ENCODE measurements around the gene EIF3L.

The EIF3L gene

DNA sequence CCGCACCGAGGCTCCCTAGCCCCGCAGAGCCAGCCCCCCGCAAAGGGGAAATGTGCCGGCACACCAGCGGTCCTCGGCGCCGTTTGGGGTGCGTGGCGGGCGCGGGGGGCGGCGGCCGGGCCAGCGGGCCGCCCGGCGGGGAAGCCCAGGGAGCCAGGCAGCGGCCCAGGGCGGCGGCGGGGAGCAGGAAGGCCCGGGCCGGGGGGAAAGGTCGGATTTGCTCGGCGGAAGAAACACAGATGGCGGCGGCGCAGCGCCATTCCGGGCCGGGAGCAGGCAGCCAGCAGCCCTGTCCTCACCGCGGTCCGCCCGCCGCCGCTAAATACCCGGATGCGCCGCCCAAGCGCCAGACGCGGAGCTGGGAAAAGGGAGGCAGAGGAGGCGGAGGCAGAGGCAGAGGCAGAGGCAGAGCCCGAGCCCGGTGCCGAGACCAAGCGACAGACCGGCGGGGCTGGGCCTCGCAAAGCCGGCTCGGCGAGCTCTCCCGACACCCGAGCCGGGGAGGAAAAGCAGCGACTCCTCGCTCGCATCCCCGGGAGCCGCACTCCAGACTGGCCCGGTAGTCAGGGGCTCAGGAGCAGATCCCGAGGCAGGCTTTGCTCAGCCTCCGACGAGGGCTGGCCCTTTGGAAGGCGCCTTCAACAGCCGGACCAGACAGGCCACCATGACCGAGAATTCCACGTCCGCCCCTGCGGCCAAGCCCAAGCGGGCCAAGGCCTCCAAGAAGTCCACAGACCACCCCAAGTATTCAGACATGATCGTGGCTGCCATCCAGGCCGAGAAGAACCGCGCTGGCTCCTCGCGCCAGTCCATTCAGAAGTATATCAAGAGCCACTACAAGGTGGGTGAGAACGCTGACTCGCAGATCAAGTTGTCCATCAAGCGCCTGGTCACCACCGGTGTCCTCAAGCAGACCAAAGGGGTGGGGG is 44.1 kb upstream of the EIF3L start:
- Histone ChIP-seq H3K27ac (peak overlapping the region; percentile 87), H3K36me3 (ENCODE audit: insufficient read depth, low read length) (no peaks in the 10 kb centered on the region), H3K9ac (ENCODE audit: insufficient read length) (peak overlapping the region; percentile 84), H3K4me3 (peak overlapping the region; percentile 79), H3K9me3 (ENCODE audit: low read depth, low read length) (no peaks in the 10 kb centered on the region)
- TF ChIP-seq FOXP2 (optimal IDR thresholded peaks at IDR 0.05; ENCODE audit: control extremely low read depth, extremely low read length, insufficient read depth), result no peak
- TF ChIP-seq EZH2 (IDR thresholded peaks at IDR 0.05), result no peak
- peak; percentile 82 for TF ChIP-seq POLR2AphosphoS5 (IDR thresholded peaks at IDR 0.05; ENCODE audit: borderline replicate concordance, low read depth, low read length)
- no peak for DNase-seq (ENCODE audit: low read depth, low spot score)

DNA sequence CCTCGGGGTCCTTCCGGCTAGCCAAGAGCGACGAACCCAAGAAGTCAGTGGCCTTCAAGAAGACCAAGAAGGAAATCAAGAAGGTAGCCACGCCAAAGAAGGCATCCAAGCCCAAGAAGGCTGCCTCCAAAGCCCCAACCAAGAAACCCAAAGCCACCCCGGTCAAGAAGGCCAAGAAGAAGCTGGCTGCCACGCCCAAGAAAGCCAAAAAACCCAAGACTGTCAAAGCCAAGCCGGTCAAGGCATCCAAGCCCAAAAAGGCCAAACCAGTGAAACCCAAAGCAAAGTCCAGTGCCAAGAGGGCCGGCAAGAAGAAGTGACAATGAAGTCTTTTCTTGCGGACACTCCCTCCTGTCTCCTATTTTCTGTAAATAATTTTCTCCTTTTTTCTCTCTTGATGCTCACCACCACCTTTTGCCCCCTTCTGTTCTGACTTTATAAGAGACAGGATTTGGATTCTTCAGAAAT is 43.4 kb upstream of the EIF3L start:
- H3K9ac ChIP-seq (ENCODE audit: insufficient read length), result peak overlapping the region; percentile 84

DNA sequence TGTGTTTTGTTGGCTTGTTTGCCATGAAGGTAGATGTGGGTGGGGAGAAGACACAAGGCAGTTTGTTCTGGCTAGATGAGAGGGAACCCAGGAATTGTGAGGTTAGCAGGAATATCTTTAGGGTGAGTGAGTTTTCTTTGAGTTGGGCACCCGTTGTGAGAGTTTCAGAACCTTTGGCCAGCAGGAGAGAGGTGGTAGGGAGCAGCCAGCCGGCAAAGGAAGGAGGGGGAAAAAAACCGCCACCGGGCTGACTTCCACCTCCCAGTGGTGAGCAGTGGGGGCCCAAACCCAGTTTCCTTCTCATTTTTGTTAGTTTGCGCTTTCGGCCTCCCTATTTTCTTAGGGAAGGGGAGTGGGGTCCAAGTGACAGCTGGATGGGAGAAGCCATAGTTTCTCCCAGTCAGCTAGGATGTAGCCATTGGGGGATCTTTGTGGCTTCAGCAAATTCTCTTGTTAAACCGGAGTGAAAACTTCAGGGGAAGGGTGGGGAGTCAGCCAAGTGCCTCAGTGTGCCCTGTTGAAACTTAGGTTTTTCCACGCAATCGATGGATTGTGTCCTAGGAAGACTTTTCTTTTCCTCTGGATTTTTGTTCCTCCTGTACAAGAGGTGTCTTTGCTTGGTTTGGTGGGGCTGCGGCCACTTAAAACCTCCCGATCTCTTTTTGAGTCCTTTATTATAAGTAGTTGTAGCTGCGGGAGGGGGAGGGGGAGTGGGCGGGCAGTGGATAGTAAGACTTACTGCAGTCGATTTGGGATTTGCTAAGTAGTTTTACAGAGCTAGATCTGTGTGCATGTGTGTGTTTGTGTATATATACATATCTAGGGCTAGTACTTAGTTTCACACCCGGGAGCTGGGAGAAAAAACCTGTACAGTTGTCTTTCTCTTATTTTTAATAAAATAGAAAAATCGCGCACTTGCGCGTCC is 42.5 kb upstream of the EIF3L start:
- DNase-seq (ENCODE audit: low read depth, low spot score), result no peak
- peak overlapping the region; percentile 12; the same call in 1 of the 2 replicates for H3K27ac ChIP-seq

More for the DNA sequence above, 43.4 kb upstream of the EIF3L start:
- H3K36me3 ChIP-seq (ENCODE audit: insufficient read depth, low read length), result no peaks in the 10 kb centered on the region
- TF ChIP-seq POLR2AphosphoS5 (IDR thresholded peaks at IDR 0.05; ENCODE audit: borderline replicate concordance, low read depth, low read length), result no peak
- H3K27ac ChIP-seq, result no peak overlapping the region
- H3K4me3 ChIP-seq, result peak overlapping the region; percentile 79
- no peak for DNase-seq (ENCODE audit: low read depth, low spot score)
- H3K9me3 ChIP-seq (ENCODE audit: low read depth, low read length), result no peaks in the 10 kb centered on the region

DNA sequence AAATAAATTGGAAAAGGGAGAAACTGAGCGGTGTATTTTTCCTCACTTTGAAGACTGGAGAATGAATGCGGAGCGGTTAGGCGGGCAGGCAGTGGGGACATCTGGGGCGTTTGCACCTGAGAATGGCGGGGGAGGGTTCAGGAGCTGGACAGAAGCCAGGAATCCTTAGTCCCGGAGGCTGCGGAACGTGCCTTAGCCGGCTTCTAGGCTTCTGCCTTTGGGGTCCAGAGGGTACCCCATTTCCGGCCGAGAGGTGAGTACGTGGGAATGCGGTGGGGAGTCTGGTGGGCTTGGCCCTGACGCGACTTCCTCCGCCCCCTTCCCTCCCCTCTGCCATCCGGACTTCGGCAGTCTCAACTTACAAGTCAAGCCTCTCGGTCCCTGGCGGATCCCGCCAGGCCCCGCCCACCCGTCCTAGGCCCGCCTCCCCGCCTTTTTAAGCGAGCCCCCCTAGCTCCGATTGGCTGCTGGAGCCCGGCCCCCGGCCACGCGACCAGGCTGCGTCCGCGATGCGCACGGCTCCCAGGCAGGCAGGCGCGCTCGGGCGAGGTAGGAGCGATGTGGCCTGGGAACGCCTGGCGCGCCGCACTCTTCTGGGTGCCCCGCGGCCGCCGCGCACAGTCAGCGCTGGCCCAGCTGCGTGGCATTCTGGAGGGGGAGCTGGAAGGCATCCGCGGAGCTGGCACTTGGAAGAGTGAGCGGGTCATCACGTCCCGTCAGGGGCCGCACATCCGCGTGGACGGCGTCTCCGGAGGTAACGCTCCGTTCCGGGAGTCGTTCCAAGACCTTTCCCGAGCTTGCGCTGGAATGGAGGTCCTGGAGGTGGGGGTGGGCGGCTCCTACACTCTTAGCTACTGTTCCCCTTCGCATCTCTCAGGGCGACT is 41.6 kb upstream of the EIF3L start, which contains the start of gene GCAT:
GCAT (plus strand) TSS at position 525 of the 884 bp plus-strand sequence; CDS start at position 559, 34 bp downstream.
- Histone ChIP-seq H3K4me3 (peak within 1 kb of the TSS; percentile 79), H3K27ac (peak within 1 kb of the TSS; percentile 12; the same call in 1 of the 2 replicates), H3K9ac (ENCODE audit: insufficient read length) (peak within 1 kb of the TSS; percentile 84), H3K36me3 (ENCODE audit: insufficient read depth, low read length) (no peaks in the 10 kb centered on the region), H3K9me3 (ENCODE audit: low read depth, low read length) (no peaks in the 10 kb centered on the region)
- TF ChIP-seq EZH2 (IDR thresholded peaks at IDR 0.05) (no peak), POLR2AphosphoS5 (IDR thresholded peaks at IDR 0.05; ENCODE audit: borderline replicate concordance, low read depth, low read length) (peak; percentile 63; the same call in 1 of the 2 replicates)
- no peak for DNase-seq (ENCODE audit: low read depth, low spot score)

More for the DNA sequence above, 42.5 kb upstream of the EIF3L start:
- Histone ChIP-seq H3K4me3 (peak overlapping the region; percentile 79), H3K9me3 (ENCODE audit: low read depth, low read length) (no peaks in the 10 kb centered on the region), H3K9ac (ENCODE audit: insufficient read length) (peak overlapping the region; percentile 84), H3K36me3 (ENCODE audit: insufficient read depth, low read length) (no peaks in the 10 kb centered on the region)
- no peak for TF ChIP-seq FOXP2 (optimal IDR thresholded peaks at IDR 0.05; ENCODE audit: control extremely low read depth, extremely low read length, insufficient read depth)
- TF ChIP-seq EZH2 (IDR thresholded peaks at IDR 0.05), result no peak
- no peak for TF ChIP-seq POLR2AphosphoS5 (IDR thresholded peaks at IDR 0.05; ENCODE audit: borderline replicate concordance, low read depth, low read length)

DNA sequence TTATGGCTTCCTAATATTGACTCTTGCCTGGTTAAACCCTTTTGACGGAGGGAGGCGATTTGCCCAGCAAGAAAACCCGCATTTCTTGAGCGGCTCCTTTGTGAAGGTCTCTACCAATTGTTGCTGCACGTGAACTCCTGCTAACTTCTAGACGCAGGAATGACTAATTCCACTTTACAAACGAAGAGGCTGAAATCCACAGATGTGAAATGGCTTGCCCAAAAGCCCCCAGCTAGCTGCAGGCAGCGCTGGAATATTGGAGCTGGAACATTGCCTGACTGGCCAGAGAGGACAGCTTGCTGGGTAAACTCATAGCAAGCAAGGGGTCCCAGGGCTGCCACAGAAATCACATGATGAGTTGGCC is 40.9 kb upstream of the EIF3L start:
- TF ChIP-seq POLR2AphosphoS5 (IDR thresholded peaks at IDR 0.05; ENCODE audit: borderline replicate concordance, low read depth, low read length) (no peak), FOXP2 (optimal IDR thresholded peaks at IDR 0.05; ENCODE audit: control extremely low read depth, extremely low read length, insufficient read depth) (no peak), EZH2 (IDR thresholded peaks at IDR 0.05) (no peak)
- H3K4me3 ChIP-seq, result peak overlapping the region; percentile 79
- H3K9ac ChIP-seq (ENCODE audit: insufficient read length), result peak overlapping the region; percentile 79
- H3K36me3 ChIP-seq (ENCODE audit: insufficient read depth, low read length), result no peaks in the 10 kb centered on the region
- H3K27ac ChIP-seq, result no peak overlapping the region
- no peaks in the 10 kb centered on the region for H3K9me3 ChIP-seq (ENCODE audit: low read depth, low read length)
- no peak for DNase-seq (ENCODE audit: low read depth, low spot score)

DNA sequence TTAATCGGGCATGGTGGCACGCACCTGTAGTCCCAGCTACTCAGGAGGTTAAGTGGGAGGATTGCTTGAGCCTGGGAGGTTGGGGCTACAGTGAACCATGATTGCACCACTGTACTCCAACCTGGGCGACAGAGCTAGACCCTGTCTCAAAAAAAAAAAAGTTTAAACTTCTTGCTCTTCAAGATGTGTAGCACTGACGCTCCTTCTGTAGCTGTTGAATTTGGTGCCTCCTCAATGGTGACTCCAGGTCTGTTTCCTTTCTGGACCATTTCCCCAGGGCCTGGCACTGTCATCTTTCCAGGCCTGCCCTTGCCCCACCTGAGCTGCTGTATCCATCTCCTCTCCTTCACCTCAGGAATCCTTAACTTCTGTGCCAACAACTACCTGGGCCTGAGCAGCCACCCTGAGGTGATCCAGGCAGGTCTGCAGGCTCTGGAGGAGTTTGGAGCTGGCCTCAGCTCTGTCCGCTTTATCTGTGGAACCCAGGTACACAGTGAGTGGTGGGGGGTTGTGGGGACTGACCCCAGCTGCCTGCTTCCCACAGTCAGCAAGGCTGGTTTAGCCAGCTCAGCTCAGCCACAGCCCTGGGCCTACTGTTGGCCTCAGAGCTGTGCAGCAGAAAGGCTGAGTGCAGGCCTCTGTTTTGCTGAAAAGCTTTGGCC is 39.4 kb upstream of the EIF3L start:
- Histone ChIP-seq H3K36me3 (ENCODE audit: insufficient read depth, low read length) (no peaks in the 10 kb centered on the region), H3K4me3 (no peak overlapping the region), H3K9me3 (ENCODE audit: low read depth, low read length) (no peaks in the 10 kb centered on the region), H3K9ac (ENCODE audit: insufficient read length) (no peak overlapping the region), H3K27ac (no peak overlapping the region)
- DNase-seq (ENCODE audit: low read depth, low spot score), result no peak
- no peak for TF ChIP-seq FOXP2 (optimal IDR thresholded peaks at IDR 0.05; ENCODE audit: control extremely low read depth, extremely low read length, insufficient read depth)
- TF ChIP-seq EZH2 (IDR thresholded peaks at IDR 0.05), result no peak
- TF ChIP-seq POLR2AphosphoS5 (IDR thresholded peaks at IDR 0.05; ENCODE audit: borderline replicate concordance, low read depth, low read length), result no peak

DNA sequence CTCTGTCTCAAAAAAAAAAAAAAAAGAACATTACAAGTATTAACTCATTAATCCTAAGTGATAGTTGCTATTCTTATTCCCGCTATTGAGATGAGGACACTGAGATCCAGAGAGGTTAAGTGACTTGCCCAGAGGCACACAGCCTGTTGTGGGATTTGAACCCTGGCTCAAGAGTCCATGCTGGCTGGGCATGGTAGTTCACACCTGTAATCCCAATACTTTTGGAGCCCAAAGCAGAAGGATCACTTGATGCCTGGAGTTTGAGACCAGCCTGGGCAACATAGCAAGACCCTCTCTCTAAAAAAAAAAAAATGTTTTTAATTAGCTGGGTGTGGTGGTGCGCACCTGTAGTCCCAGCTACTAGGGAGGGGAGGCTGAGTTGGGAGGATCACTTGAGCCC is 37.4 kb upstream of the EIF3L start:
- no peaks in the 10 kb centered on the region for H3K36me3 ChIP-seq (ENCODE audit: insufficient read depth, low read length)
- H3K27ac ChIP-seq, result no peak overlapping the region
- TF ChIP-seq EZH2 (IDR thresholded peaks at IDR 0.05) (no peak), FOXP2 (optimal IDR thresholded peaks at IDR 0.05; ENCODE audit: control extremely low read depth, extremely low read length, insufficient read depth) (no peak), POLR2AphosphoS5 (IDR thresholded peaks at IDR 0.05; ENCODE audit: borderline replicate concordance, low read depth, low read length) (no peak)
- no peaks in the 10 kb centered on the region for H3K9me3 ChIP-seq (ENCODE audit: low read depth, low read length)
- DNase-seq (ENCODE audit: low read depth, low spot score), result no peak
- H3K9ac ChIP-seq (ENCODE audit: insufficient read length), result no peak overlapping the region
- no peak overlapping the region for H3K4me3 ChIP-seq
